Measurements from ENCODE around the gene FA2H.

The FA2H gene

GRCh38 chr16:74729783-74730683 lies 44.6 kb downstream of the FA2H start:
- POLR2A ChIA-PET (ENCODE audit: low non-redundant PET) = interaction anchor here (0.6 kb wide), 1 partner anchor 19 kb away, joined by 12 read pairs; no protein-coding TSS in a partner anchor

GRCh38 chr16:74727903-74728302 lies 46.7 kb downstream of the FA2H start:
- no peak for TF ChIP-seq CTCF (conservative IDR thresholded peaks at IDR 0.05; ENCODE audit: low read depth)
- POLR2A ChIA-PET (ENCODE audit: low non-redundant PET) = no interaction called here
- H3K27ac ChIP-seq = no peak overlapping the region
- no peak for DNase-seq (ENCODE audit: low spot score)
- CTCF ChIA-PET = no interaction called here

More at GRCh38 chr16:74729783-74730683, 44.6 kb downstream of the FA2H start:
- peak overlapping the region; percentile 95 for H3K27ac ChIP-seq
- CTCF ChIA-PET = interaction anchor here (4.4 kb wide), 1 partner anchor 133 kb away, joined by 14 read pairs; no protein-coding TSS in a partner anchor
- no peak for TF ChIP-seq CTCF (conservative IDR thresholded peaks at IDR 0.05; ENCODE audit: low read depth)
- DNase-seq (ENCODE audit: low spot score) = peak; percentile 46

- no peak overlapping the region for H3K27ac ChIP-seq
- peak; percentile 39 for TF ChIP-seq CTCF (conservative IDR thresholded peaks at IDR 0.05; ENCODE audit: low read depth)
- DNase-seq (ENCODE audit: low spot score) = no peak
- CTCF ChIA-PET = interaction anchor here (0.5 kb wide), 1 partner anchor 153 kb away, joined by 3 read pairs; no protein-coding TSS in a partner anchor
- POLR2A ChIA-PET (ENCODE audit: low non-redundant PET) = no interaction called here
Measured at GRCh38 chr16:74726716-74727115, 47.9 kb downstream of the FA2H start.

- CTCF ChIA-PET = interaction anchor here (0.5 to 2.6 kb wide), 5 partner anchors 12 to 152 kb away, joined by 3 to 18 read pairs (median 4); no protein-coding TSS in a partner anchor
- POLR2A ChIA-PET (ENCODE audit: low non-redundant PET) = no interaction called here
- H3K27ac ChIP-seq = no peak overlapping the region
- no peak for TF ChIP-seq CTCF (conservative IDR thresholded peaks at IDR 0.05; ENCODE audit: low read depth)
- no peak for DNase-seq (ENCODE audit: low spot score)
Measured at GRCh38 chr16:74725651-74726455, 48.8 kb downstream of the FA2H start.

GRCh38 chr16:74724820-74725549 lies 49.6 kb downstream of the FA2H start:
- TF ChIP-seq CTCF (conservative IDR thresholded peaks at IDR 0.05; ENCODE audit: low read depth) = no peak
- POLR2A ChIA-PET (ENCODE audit: low non-redundant PET) = interaction anchor here (0.5 to 0.6 kb wide), 2 partner anchors 119 to 138 kb away, joined by 3 to 7 read pairs; no protein-coding TSS in a partner anchor
- no peak overlapping the region for H3K27ac ChIP-seq
- CTCF ChIA-PET = interaction anchor here (0.6 to 2.6 kb wide), 8 partner anchors 13 to 138 kb away, joined by 3 to 18 read pairs (median 4); partner anchors contain the start of gene FA2H
- DNase-seq (ENCODE audit: low spot score) = peak; percentile 76
